ENCODE measurements around the gene LLCFC1.

Gene LLCFC1

DNA sequence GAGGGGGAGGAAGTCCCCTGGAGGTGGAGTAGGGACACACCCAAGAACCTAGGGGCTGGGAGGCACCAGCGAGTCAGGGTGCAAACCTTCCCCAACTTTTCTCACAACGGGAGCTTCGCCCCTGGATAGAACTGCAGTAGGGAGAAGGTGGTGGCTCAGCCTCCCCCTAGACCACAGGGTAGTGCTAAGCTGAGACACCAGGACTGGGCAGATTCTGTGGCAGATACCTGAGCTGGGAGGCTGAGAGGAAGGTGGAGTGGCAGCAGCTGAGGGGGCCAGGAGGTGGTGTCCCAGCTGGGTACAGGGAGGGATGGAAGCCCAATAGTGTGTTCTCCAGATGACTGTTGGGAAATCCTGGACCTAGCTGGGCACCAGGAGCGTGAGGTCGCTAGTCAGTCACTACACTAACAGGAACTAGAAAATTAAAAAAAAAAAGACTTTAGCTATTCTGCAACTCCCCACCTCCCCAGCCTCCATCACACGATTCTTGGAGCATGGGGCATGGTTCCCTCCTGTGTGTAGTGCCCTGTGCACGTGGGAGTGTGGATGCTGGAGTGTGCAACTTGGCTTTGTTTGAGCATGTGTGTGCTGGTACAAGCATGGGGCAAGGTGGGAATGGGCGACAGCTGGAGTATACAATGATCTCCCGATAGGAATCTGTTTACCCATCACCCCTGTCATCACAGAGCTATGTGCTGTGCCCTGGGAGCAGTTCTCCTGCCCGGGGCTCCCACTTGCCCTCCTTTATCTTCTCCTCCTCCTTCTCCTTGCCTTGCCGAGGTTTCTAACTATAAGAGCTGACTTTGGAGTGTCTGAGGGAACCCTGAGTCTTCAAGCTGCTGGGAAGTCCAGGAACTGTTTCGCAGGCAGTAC lies 44.9 kb upstream of the LLCFC1 start:
- H3K27me3 ChIP-seq (replicated peaks; ENCODE audit: control insufficient read depth, insufficient read depth, low read length) = no peaks in the 10 kb centered on the region; the same call in 1 of the 2 replicates
- no peak for DNase-seq (ENCODE audit: extremely low read depth, insufficient read length)
- no peaks in the 10 kb centered on the region for H3K36me3 ChIP-seq (ENCODE audit: control insufficient read depth, insufficient read depth, low read length)
- no peak overlapping the region for H3K4me3 ChIP-seq (replicated peaks; ENCODE audit: low read depth, low read length)
- TF ChIP-seq CTCF (IDR thresholded peaks at IDR 0.05; ENCODE audit: insufficient read depth, low read length, poor library complexity, severe bottlenecking) = no peak

DNA sequence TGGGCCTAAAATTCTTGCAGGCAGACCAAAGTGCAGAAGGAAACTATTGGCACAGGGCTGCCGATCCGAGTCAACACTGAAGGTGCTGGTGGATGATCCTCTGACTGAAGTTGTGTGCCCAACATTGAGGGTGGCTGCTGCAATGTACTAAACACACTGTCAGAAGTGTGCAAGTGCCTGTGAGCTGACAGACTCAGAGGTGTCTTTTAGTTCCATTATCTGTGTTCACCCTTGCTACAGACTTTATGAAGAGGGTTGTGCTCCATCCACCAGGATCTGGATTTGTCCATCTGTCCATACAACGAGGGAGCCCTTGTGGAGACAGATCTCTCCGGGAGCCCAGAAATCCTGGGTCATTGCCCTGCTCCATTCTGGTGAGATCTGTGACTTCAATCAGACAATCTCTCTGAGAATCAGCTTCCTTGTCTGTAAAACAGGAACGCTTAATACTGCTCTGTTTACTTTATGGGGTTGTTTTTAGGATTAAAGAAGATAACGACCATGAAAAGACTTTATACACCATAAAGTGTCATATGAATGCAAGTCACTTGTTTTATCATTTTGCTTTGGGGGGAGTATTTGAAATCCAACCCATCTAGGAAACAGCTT lies 44.2 kb upstream of the LLCFC1 start:
- Histone ChIP-seq H3K4me3 (replicated peaks; ENCODE audit: low read depth, low read length) (no peak overlapping the region), H3K36me3 (ENCODE audit: control insufficient read depth, insufficient read depth, low read length) (no peaks in the 10 kb centered on the region), H3K27me3 (replicated peaks; ENCODE audit: control insufficient read depth, insufficient read depth, low read length) (no peaks in the 10 kb centered on the region; the same call in none of the 2 replicates)
- DNase-seq (ENCODE audit: extremely low read depth, insufficient read length) = no peak
- TF ChIP-seq CTCF (IDR thresholded peaks at IDR 0.05; ENCODE audit: insufficient read depth, low read length, poor library complexity, severe bottlenecking) = no peak

GRCh38 chr7:142896151-142896550 lies 43.1 kb upstream of the LLCFC1 start:
- H3K4me3 ChIP-seq (replicated peaks; ENCODE audit: low read depth, low read length) = no peak overlapping the region
- no peaks in the 10 kb centered on the region for H3K36me3 ChIP-seq (ENCODE audit: control insufficient read depth, insufficient read depth, low read length)
- DNase-seq (ENCODE audit: extremely low read depth, insufficient read length) = no peak
- TF ChIP-seq CTCF (IDR thresholded peaks at IDR 0.05; ENCODE audit: insufficient read depth, low read length, poor library complexity, severe bottlenecking) = no peak
- H3K27me3 ChIP-seq (replicated peaks; ENCODE audit: control insufficient read depth, insufficient read depth, low read length) = no peaks in the 10 kb centered on the region; the same call in none of the 2 replicates

- TF ChIP-seq CTCF (IDR thresholded peaks at IDR 0.05; ENCODE audit: insufficient read depth, low read length, poor library complexity, severe bottlenecking) = no peak
- no peak for DNase-seq (ENCODE audit: extremely low read depth, insufficient read length)
- Histone ChIP-seq H3K27me3 (replicated peaks; ENCODE audit: control insufficient read depth, insufficient read depth, low read length) (no peaks in the 10 kb centered on the region; the same call in none of the 2 replicates), H3K4me3 (replicated peaks; ENCODE audit: low read depth, low read length) (no peak overlapping the region), H3K36me3 (ENCODE audit: control insufficient read depth, insufficient read depth, low read length) (no peaks in the 10 kb centered on the region)
Observed at GRCh38 chr7:142896741-142897379, 42.4 kb upstream of the LLCFC1 start.

DNA sequence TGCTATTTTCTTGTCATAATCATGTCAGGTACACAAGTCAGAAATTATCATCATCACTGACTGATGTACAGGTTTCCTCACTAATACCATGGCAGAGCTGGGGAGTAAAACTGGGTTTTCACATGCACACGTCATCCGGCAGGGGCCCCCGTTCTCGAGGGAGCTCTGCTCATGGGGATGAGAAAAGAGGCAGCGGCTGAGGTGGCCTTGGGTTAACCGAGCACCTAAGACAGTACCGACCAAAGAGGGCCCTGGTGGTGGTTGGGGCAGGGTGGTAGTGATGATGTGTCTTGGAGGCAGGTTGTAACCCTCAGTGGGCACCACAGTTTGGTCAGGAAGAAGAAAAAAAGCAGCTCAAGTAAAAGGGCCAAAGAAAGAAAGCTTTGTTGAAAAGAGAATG lies 41.6 kb upstream of the LLCFC1 start:
- Histone ChIP-seq H3K36me3 (ENCODE audit: control insufficient read depth, insufficient read depth, low read length) (no peaks in the 10 kb centered on the region), H3K27me3 (replicated peaks; ENCODE audit: control insufficient read depth, insufficient read depth, low read length) (no peaks in the 10 kb centered on the region; the same call in none of the 2 replicates), H3K4me3 (replicated peaks; ENCODE audit: low read depth, low read length) (no peak overlapping the region)
- no peak for TF ChIP-seq CTCF (IDR thresholded peaks at IDR 0.05; ENCODE audit: insufficient read depth, low read length, poor library complexity, severe bottlenecking)
- no peak for DNase-seq (ENCODE audit: extremely low read depth, insufficient read length)
